ENCODE measurements around the gene KDM6B. TPM values are rescaled to one million over a fixed set of nuclear protein-coding genes. Genes with fewer than 3 reads are reported as not detected.

Gene KDM6B
- total and polyA plus RNA-seq, 7 experiments from 2014 or later = 0.95 to 179 (median 119) TPM

GRCh38 chr17:7830616-7831015 is 3.4 kb upstream of the KDM6B start:
- H3K4me3 Mint-ChIP-seq = no peak overlapping the region
- ChIA-PET CTCF (interaction anchor here (1.2 to 1.6 kb wide), 2 partner anchors 11 to 26 kb away, joined by 3 to 4 read pairs; partner anchors contain the start of gene NAA38), POLR2A (interaction anchor here (5.7 to 9.7 kb wide), 2 partner anchors 13 to 21 kb away, joined by 86 to 89 read pairs; no protein-coding TSS in a partner anchor)
- DNase-seq (no peak), ATAC-seq (no peak)
- intact Hi-C loops (cut with micrococcal nuclease) = loop anchor here in 1 of 2 donors (10.0 kb wide), 2 partner anchors 616 to 786 kb away; partner anchors contain the start of genes ACADVL, DLG4 and SLC16A11
- no peaks in the 10 kb centered on the region for H3K9me3 ChIP-seq (ENCODE audit: control insufficient read depth in 2 of 3, low read length in 3 of 3)
- peaks cover 0 to 6% (median 0%) of the 10 kb centered on the region in 11 donors for H3K9me3 Mint-ChIP-seq
- no peak overlapping the region for H3K4me3 ChIP-seq (ENCODE audit: low read length)
- peaks cover 0 to 51% (median 0%) of the 10 kb centered on the region in 5 donors for H3K27me3 Mint-ChIP-seq
- peaks cover 0 to 21% (median 6%) of the 10 kb centered on the region in 7 donors for H3K4me1 Mint-ChIP-seq
- peaks cover 4 to 5% of the 10 kb centered on the region in 2 donors for H3K4me1 ChIP-seq (ENCODE audit: control insufficient read depth in 2 of 2, insufficient read depth in 2 of 2, low read length in 2 of 2)
- H3K27me3 ChIP-seq (ENCODE audit: control insufficient read depth in 2 of 2, insufficient read depth in 2 of 2, low read length in 2 of 2) = no peaks in the 10 kb centered on the region
- H3K36me3 ChIP-seq (ENCODE audit: control insufficient read depth in 2 of 3, insufficient read depth in 3 of 3, low read length in 3 of 3) = peaks cover 0 to 3% (median 0%) of the 10 kb centered on the region in 3 experiments
- H3K36me3 Mint-ChIP-seq = no peaks in the 10 kb centered on the region
- no peak overlapping the region for H3K27ac ChIP-seq (ENCODE audit: low read depth, low read length)
- peak overlapping the region in 2 of 9 donors; percentile 38 to 45 for H3K27ac Mint-ChIP-seq

- ChIA-PET CTCF (interaction anchor here (1.2 to 1.6 kb wide), 2 partner anchors 12 to 26 kb away, joined by 3 to 4 read pairs; partner anchors contain the start of gene NAA38), POLR2A (interaction anchor here (5.7 to 9.7 kb wide), 2 partner anchors 13 to 20 kb away, joined by 86 to 89 read pairs; no protein-coding TSS in a partner anchor)
- Mint-ChIP-seq H3K4me3 (peak overlapping the region in 1 of 10 donors; percentile 38), H3K27ac (peak overlapping the region in 1 of 9 donors; percentile 33), H3K36me3 (no peaks in the 10 kb centered on the region), H3K4me1 (peaks cover 0 to 24% (median 7%) of the 10 kb centered on the region in 7 donors), H3K27me3 (peaks cover 0 to 50% (median 0%) of the 10 kb centered on the region in 5 donors), H3K9me3 (peaks cover 0 to 6% (median 0%) of the 10 kb centered on the region in 11 donors)
- Histone ChIP-seq H3K4me3 (ENCODE audit: low read length) (no peak overlapping the region), H3K9me3 (ENCODE audit: control insufficient read depth in 2 of 3, low read length in 3 of 3) (no peaks in the 10 kb centered on the region), H3K27ac (ENCODE audit: low read depth, low read length) (no peak overlapping the region), H3K27me3 (ENCODE audit: control insufficient read depth in 2 of 2, insufficient read depth in 2 of 2, low read length in 2 of 2) (no peaks in the 10 kb centered on the region), H3K36me3 (ENCODE audit: control insufficient read depth in 2 of 3, insufficient read depth in 3 of 3, low read length in 3 of 3) (peaks cover 0 to 3% (median 0%) of the 10 kb centered on the region in 3 experiments), H3K4me1 (ENCODE audit: control insufficient read depth in 2 of 2, insufficient read depth in 2 of 2, low read length in 2 of 2) (peaks cover 5 to 6% of the 10 kb centered on the region in 2 donors)
- ATAC-seq (no peak), DNase-seq (no peak)
- intact Hi-C loops (cut with micrococcal nuclease) = loop anchor here in 1 of 2 donors (10.0 kb wide), 2 partner anchors 616 to 786 kb away; partner anchors contain the start of genes ACADVL, DLG4 and SLC16A11
Measured at GRCh38 chr17:7831233-7831632, 2.8 kb upstream of the KDM6B start.

GRCh38 chr17:7832431-7832830 is 1.6 kb upstream of the KDM6B start:
- H3K9me3 Mint-ChIP-seq = peaks cover 0 to 6% (median 0%) of the 10 kb centered on the region in 11 donors
- H3K27me3 Mint-ChIP-seq = peaks cover 0 to 40% (median 0%) of the 10 kb centered on the region in 5 donors
- Histone ChIP-seq H3K27me3 (ENCODE audit: control insufficient read depth in 2 of 2, insufficient read depth in 2 of 2, low read length in 2 of 2) (no peaks in the 10 kb centered on the region), H3K4me1 (ENCODE audit: control insufficient read depth in 2 of 2, insufficient read depth in 2 of 2, low read length in 2 of 2) (peaks cover 14 to 18% of the 10 kb centered on the region in 2 donors), H3K27ac (ENCODE audit: low read depth, low read length) (no peak overlapping the region), H3K36me3 (ENCODE audit: control insufficient read depth in 2 of 3, insufficient read depth in 3 of 3, low read length in 3 of 3) (peaks cover 0 to 3% (median 0%) of the 10 kb centered on the region in 3 experiments), H3K9me3 (ENCODE audit: control insufficient read depth in 2 of 3, low read length in 3 of 3) (no peaks in the 10 kb centered on the region), H3K4me3 (ENCODE audit: low read length) (no peak overlapping the region)
- H3K36me3 Mint-ChIP-seq = no peaks in the 10 kb centered on the region
- no peak for ATAC-seq
- peaks cover 7 to 36% (median 19%) of the 10 kb centered on the region in 7 donors for H3K4me1 Mint-ChIP-seq
- peak overlapping the region in 1 of 9 donors; percentile 19 for H3K27ac Mint-ChIP-seq
- POLR2A ChIA-PET = interaction anchor here (0.9 to 9.7 kb wide), 8 partner anchors 11 to 415 kb away, joined by 3 to 89 read pairs (median 18); partner anchors contain the start of genes CYB5D1, NAA38, POLR2A and RNF227
- H3K4me3 Mint-ChIP-seq = peak overlapping the region in 5 of 10 donors; percentile 16 to 99 (median 66)
- CTCF ChIA-PET = interaction anchor here (1.1 to 4.4 kb wide), 6 partner anchors 9 to 157 kb away, joined by 3 to 43 read pairs (median 5); no protein-coding TSS in a partner anchor
- no peak for DNase-seq
- intact Hi-C loops (cut with micrococcal nuclease) = loop anchor here in 1 of 2 donors (10.0 kb wide), 2 partner anchors 618 to 788 kb away; partner anchors contain the start of genes ACADVL, DLG4 and SLC16A11

GRCh38 chr17:7833011-7833794 is 814 bp upstream of the KDM6B start:
- POLR2A ChIA-PET = interaction anchor here (0.9 to 9.7 kb wide), 12 partner anchors 11 to 414 kb away, joined by 3 to 89 read pairs (median 6); partner anchors contain the start of genes CYB5D1, NAA38, POLR2A and RNF227
- DNase-seq = no peak
- Mint-ChIP-seq H3K4me1 (peaks cover 12 to 41% (median 25%) of the 10 kb centered on the region in 7 donors), H3K4me3 (peak overlapping the region; percentile 89 to 99 (median 92)), H3K9me3 (peaks cover 0 to 6% (median 0%) of the 10 kb centered on the region in 11 donors), H3K27ac (peak overlapping the region; percentile 95 to 100 (median 99)), H3K36me3 (no peaks in the 10 kb centered on the region), H3K27me3 (peaks cover 0 to 35% (median 0%) of the 10 kb centered on the region in 5 donors)
- CTCF ChIA-PET = interaction anchor here (0.5 to 4.4 kb wide), 10 partner anchors 10 to 194 kb away, joined by 3 to 43 read pairs (median 6); partner anchors contain the start of gene NAA38
- peak overlapping the region; percentile 96 for H3K27ac ChIP-seq (ENCODE audit: low read depth, low read length)
- H3K27me3 ChIP-seq (ENCODE audit: control insufficient read depth in 2 of 2, insufficient read depth in 2 of 2, low read length in 2 of 2) = no peaks in the 10 kb centered on the region
- peaks cover 19% of the 10 kb centered on the region in 2 donors for H3K4me1 ChIP-seq (ENCODE audit: control insufficient read depth in 2 of 2, insufficient read depth in 2 of 2, low read length in 2 of 2)
- intact Hi-C loops (cut with micrococcal nuclease) = loop anchor here (1.0 to 10.0 kb wide), 3 partner anchors 11 to 788 kb away; partner anchors contain the start of genes ACADVL (in 1 of the 2), DLG4 (in 1 of the 2) and SLC16A11 (in 1 of the 2)
- no peak for ATAC-seq
- no peaks in the 10 kb centered on the region for H3K9me3 ChIP-seq (ENCODE audit: control insufficient read depth in 2 of 3, low read length in 3 of 3)
- H3K36me3 ChIP-seq (ENCODE audit: control insufficient read depth in 2 of 3, insufficient read depth in 3 of 3, low read length in 3 of 3) = peaks cover 0 to 3% (median 0%) of the 10 kb centered on the region in 3 experiments
- H3K4me3 ChIP-seq (ENCODE audit: low read length) = peak overlapping the region; percentile 96

GRCh38 chr17:7834542-7834956 is 532 bp downstream of the KDM6B start:
- H3K4me1 Mint-ChIP-seq = peaks cover 23 to 54% (median 37%) of the 10 kb centered on the region in 7 donors
- peaks cover 0 to 4% (median 0%) of the 10 kb centered on the region in 5 donors for H3K36me3 Mint-ChIP-seq
- ChIA-PET CTCF (interaction anchor here (0.6 to 4.4 kb wide), 9 partner anchors 11 to 155 kb away, joined by 3 to 43 read pairs (median 5); partner anchors contain the start of gene NAA38), POLR2A (interaction anchor here (0.6 to 9.7 kb wide), 20 partner anchors 9 to 799 kb away, joined by 3 to 89 read pairs (median 4); partner anchors contain the start of genes ACAP1, CYB5D1, MPDU1 and NAA38)
- peaks cover 29 to 32% of the 10 kb centered on the region in 2 donors for H3K4me1 ChIP-seq (ENCODE audit: control insufficient read depth in 2 of 2, insufficient read depth in 2 of 2, low read length in 2 of 2)
- H3K4me3 Mint-ChIP-seq = peak overlapping the region; percentile 91 to 99 (median 96)
- peaks cover 0 to 3% (median 0%) of the 10 kb centered on the region in 3 experiments for H3K36me3 ChIP-seq (ENCODE audit: control insufficient read depth in 2 of 3, insufficient read depth in 3 of 3, low read length in 3 of 3)
- H3K9me3 Mint-ChIP-seq = peaks cover 0 to 6% (median 0%) of the 10 kb centered on the region in 11 donors
- H3K27me3 ChIP-seq (ENCODE audit: control insufficient read depth in 2 of 2, insufficient read depth in 2 of 2, low read length in 2 of 2) = no peaks in the 10 kb centered on the region
- H3K27ac ChIP-seq (ENCODE audit: low read depth, low read length) = peak overlapping the region; percentile 96
- peak overlapping the region; percentile 96 for H3K4me3 ChIP-seq (ENCODE audit: low read length)
- peak; percentile 8 for ATAC-seq
- H3K9me3 ChIP-seq (ENCODE audit: control insufficient read depth in 2 of 3, low read length in 3 of 3) = no peaks in the 10 kb centered on the region
- H3K27ac Mint-ChIP-seq = peak overlapping the region; percentile 95 to 100 (median 99)
- peak in 1 of 9 donors; percentile 75 for DNase-seq
- H3K27me3 Mint-ChIP-seq = peaks cover 0 to 29% (median 0%) of the 10 kb centered on the region in 5 donors
- intact Hi-C loops (cut with micrococcal nuclease) = loop anchor here (1.0 to 10.0 kb wide), 13 partner anchors 10 to 820 kb away; partner anchors contain the start of genes ACADVL (in 1 of the 2), ALOXE3 (in 1 of the 2), CNTROB (in 1 of the 2) and DLG4 (in 1 of the 2)
